HG03571 (cell line): ENCODE results near the gene IGFLR1.

Experiments used
- ATAC-seq: cut with Tn5 transposase; IDR thresholded peaks from one replicate; pipeline ENCODE4 v1.9.1; 2021; ENCODE audit not compliant: unreplicated experiment

Gene IGFLR1

GRCh38 chr19:35740423-35741202 lies 1.6 kb downstream of the IGFLR1 start:
- ATAC-seq = peak; percentile 53

- peak; percentile 10 for ATAC-seq
Measured at GRCh38 chr19:35740108-35740422, 2.2 kb downstream of the IGFLR1 start.

- no peak for ATAC-seq
Measured at GRCh38 chr19:35739275-35740107, 2.8 kb downstream of the IGFLR1 start.

- ATAC-seq = no peak
Measured at GRCh38 chr19:35738887-35739229, 3.4 kb downstream of the IGFLR1 start.

- no peak for ATAC-seq
Measured at GRCh38 chr19:35738021-35738886, 4.0 kb downstream of the IGFLR1 start.

GRCh38 chr19:35736913-35737886 lies 5.1 kb downstream of the IGFLR1 start:
- no peak for ATAC-seq

- no peak for ATAC-seq
Measured at GRCh38 chr19:35734889-35735288, 7.4 kb downstream of the IGFLR1 start.

- ATAC-seq = no peak
Measured at GRCh38 chr19:35734273-35734672, 8.0 kb downstream of the IGFLR1 start.

- no peak for ATAC-seq
Measured at GRCh38 chr19:35733180-35734125, 8.8 kb downstream of the IGFLR1 start.

- ATAC-seq = no peak
Measured at GRCh38 chr19:35732540-35733179, 9.6 kb downstream of the IGFLR1 start.

GRCh38 chr19:35731779-35732405 lies 10.4 kb downstream of the IGFLR1 start:
- ATAC-seq = no peak

GRCh38 chr19:35731353-35731752 lies 10.9 kb downstream of the IGFLR1 start:
- no peak for ATAC-seq

- ATAC-seq = no peak
Measured at GRCh38 chr19:35730326-35730725, 11.9 kb downstream of the IGFLR1 start.

GRCh38 chr19:35729763-35730162 lies 12.5 kb downstream of the IGFLR1 start:
- ATAC-seq = no peak

GRCh38 chr19:35729021-35729420 lies 13.2 kb downstream of the IGFLR1 start:
- ATAC-seq = no peak

- no peak for ATAC-seq
Measured at GRCh38 chr19:35727956-35728706, 14.1 kb downstream of the IGFLR1 start.
